Spleen (tissue), 11 donors: ENCODE results near the gene MRPL41. TPM values are rescaled to one million over a fixed set of nuclear protein-coding genes. Genes with fewer than 3 reads are reported as not detected.

Experiments used
- DNase-seq: peaks from one replicate; pipeline ENCODE4 v3.0.0-alpha.2; 2020
- H3K27ac ChIP-seq, 8 donors: fragments of 200-600 bp; sonication (generic) in 7 of 8; 1 replicate in 4 of 8; 2 replicates in 4 of 8; pipeline versions ENCODE4 v1.5.0 to v1.8.0; 2016 to 2021; ENCODE audit warnings: inconsistent platforms in 4 of 8, mild to moderate bottlenecking in 4 of 8, moderate library complexity in 1 of 8
- H3K27me3 ChIP-seq, 7 donors: fragments of 200-600 bp; sonication (generic) in 6 of 7; replicated peaks in 1 of 7; 1 replicate in 4 of 7; 2 replicates in 3 of 7; pipeline versions ENCODE4 v1.5.0 to v1.8.0; 2016 to 2021; ENCODE audit warnings: inconsistent platforms in 3 of 7, mild to moderate bottlenecking in 1 of 7
- H3K36me3 ChIP-seq, 6 donors: fragments of 200-600 bp; sonication (generic) in 5 of 6; 1 replicate in 4 of 6; 2 replicates in 2 of 6; pipeline versions ENCODE4 v1.5.0 to v1.8.0; 2016 to 2021; ENCODE audit warnings: inconsistent platforms in 2 of 6
- H3K4me1 ChIP-seq, 6 donors: fragments of 200-600 bp; sonication (generic) in 5 of 6; 1 replicate in 3 of 6; 2 replicates in 3 of 6; pipeline versions ENCODE4 v1.5.0 to v1.8.0; 2016 to 2021; ENCODE audit warnings: inconsistent platforms in 3 of 6
- H3K4me3 ChIP-seq, 8 donors: fragments of 200-600 bp; sonication (generic) in 7 of 8; 1 replicate in 4 of 8; 2 replicates in 4 of 8; pipeline versions ENCODE4 v1.5.0 to v1.8.0; 2016 to 2021; ENCODE audit warnings: inconsistent platforms in 4 of 8, mild to moderate bottlenecking in 4 of 8, moderate library complexity in 2 of 8
- H3K9me3 ChIP-seq, 8 donors: fragments of 200-600 bp; sonication (generic) in 7 of 8; 1 replicate in 4 of 8; 2 replicates in 4 of 8; pipeline versions ENCODE4 v1.5.0 to v1.8.0; 2016 to 2021; ENCODE audit warnings: inconsistent platforms in 4 of 8
- POLR2A ChIP-seq, 3 donors: fragments of 450-650 bp; IDR thresholded peaks; one replicate each; pipeline ENCODE4 v1.5.1; 2017; ENCODE audit warnings: antibody characterized with exemption in 3 of 3, mild to moderate bottlenecking in 1 of 3
- POLR2AphosphoS5 ChIP-seq, 3 donors: sonication (generic); formaldehyde crosslinking; IDR thresholded peaks; one replicate each; pipeline ENCODE4 v1.5.1; 2017; ENCODE audit warnings: antibody characterized with exemption in 3 of 3
- WGBS, 5 donors: extraction: QIAGEN DNeasy Blood & Tissue Kit in 3 of 5; methylation state at CpG; one replicate each; pipeline versions ENCODE4 v1.1.5 to v1.1.7; 2013 to 2018; 5-methylcytosine and 5-hydroxymethylcytosine counted together
- intact Hi-C: fragments of 100-400 bp; cut with DNase I; formaldehyde crosslinking; loops from one replicate; pipeline ENCODE4 v1.15.0; 2023; ENCODE audit warnings: low total_unique reads
- polyA plus RNA-seq, 3 donors: library from polyadenylated mRNA; stranded (reverse); fragments of 200-250 nt; gene quantifications; one replicate each; pipeline ENCODE4 v1.2.1, GENCODE V29; 2013
- total RNA-seq, 7 donors: library from RNA; depleted of rRNA in 3 of 7; stranded (reverse); fragments of >200 nt in 3 of 7; fragmentation: NEBNext Ultra II Directional in 4 of 7; extraction: Animal tissue kit (Norgen Biotek cat#: 25700) in 4 of 7; gene quantifications; one replicate each; pipeline versions ENCODE4 v1.1.0 to v1.2.1, GENCODE V29; 2016 to 2021
- TF ChIP-seq, protein P1 (sequence below), 11 experiments: fragments of 200-600 bp in 7 of 11; fragments of 450-650 bp in 4 of 11; sonication (generic) in 4 of 11; IDR thresholded peaks in 8 of 11; conservative IDR thresholded peaks in 3 of 11; 1 replicate in 7 of 11; 2 replicates in 4 of 11; pipeline versions ENCODE4 v1.4.0 to v1.8.0; 2016 to 2021; ENCODE audit warnings: antibody characterized with exemption in 11 of 11, inconsistent platforms in 4 of 11, mild to moderate bottlenecking in 1 of 11
- donor health status: healthy with polysubstance abuse.
- donor health status: DM: no; HTN: no; CAD: no; lungs with moderate emphysema.
- donor health status: DM: no; HTN: no; CAD: no.
- donor health status: Bipolar disorder and iron deficiency.
- donor health status: healthy.
- donor health status: DM: no; HTN: no; CAD: no.
- donor health status: DM: yes; HTN: yes; CAD: no.

Gene MRPL41
- total and polyA plus RNA-seq, 10 donors, result 20.5 to 98.1 (median 35.5) TPM

DNA sequence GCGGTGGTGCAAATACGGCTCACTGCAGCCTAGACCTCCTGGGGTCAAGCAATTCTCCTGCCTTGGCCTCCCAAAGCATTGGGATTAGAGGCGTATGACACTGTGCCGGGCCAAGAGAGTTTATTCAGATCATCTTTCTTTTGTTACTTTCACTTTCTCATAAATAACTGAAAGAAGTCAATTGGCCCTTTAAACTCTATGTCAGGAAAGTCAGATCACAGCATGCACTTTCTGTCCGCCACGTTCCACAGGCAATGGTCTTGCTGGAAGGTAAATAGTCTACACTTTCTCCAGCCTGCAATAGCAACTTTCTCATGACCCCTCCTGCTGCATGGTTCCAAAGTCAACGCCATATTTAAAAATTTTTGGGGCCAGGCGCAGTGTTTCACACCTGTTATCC, 47.3 kb downstream of the MRPL41 start:
- no peak for DNase-seq
- TF ChIP-seq POLR2A (IDR thresholded peaks at IDR 0.05) (no peak), POLR2AphosphoS5 (IDR thresholded peaks at IDR 0.05) (no peak)
- TF ChIP-seq, protein P1, sequence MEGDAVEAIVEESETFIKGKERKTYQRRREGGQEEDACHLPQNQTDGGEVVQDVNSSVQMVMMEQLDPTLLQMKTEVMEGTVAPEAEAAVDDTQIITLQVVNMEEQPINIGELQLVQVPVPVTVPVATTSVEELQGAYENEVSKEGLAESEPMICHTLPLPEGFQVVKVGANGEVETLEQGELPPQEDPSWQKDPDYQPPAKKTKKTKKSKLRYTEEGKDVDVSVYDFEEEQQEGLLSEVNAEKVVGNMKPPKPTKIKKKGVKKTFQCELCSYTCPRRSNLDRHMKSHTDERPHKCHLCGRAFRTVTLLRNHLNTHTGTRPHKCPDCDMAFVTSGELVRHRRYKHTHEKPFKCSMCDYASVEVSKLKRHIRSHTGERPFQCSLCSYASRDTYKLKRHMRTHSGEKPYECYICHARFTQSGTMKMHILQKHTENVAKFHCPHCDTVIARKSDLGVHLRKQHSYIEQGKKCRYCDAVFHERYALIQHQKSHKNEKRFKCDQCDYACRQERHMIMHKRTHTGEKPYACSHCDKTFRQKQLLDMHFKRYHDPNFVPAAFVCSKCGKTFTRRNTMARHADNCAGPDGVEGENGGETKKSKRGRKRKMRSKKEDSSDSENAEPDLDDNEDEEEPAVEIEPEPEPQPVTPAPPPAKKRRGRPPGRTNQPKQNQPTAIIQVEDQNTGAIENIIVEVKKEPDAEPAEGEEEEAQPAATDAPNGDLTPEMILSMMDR (IDR thresholded peaks at IDR 0.05 in 8 of 11, conservative IDR thresholded peaks at IDR 0.05 in 3 of 11), result no peak
- H3K4me3 ChIP-seq, result no peak overlapping the region
- intact Hi-C loops, result no loop called here
- H3K27ac ChIP-seq, result peak overlapping the region in 2 of 8 donors; percentile 11 to 46
- no peaks in the 10 kb centered on the region for H3K9me3 ChIP-seq
- no peaks in the 10 kb centered on the region for H3K27me3 ChIP-seq
- H3K36me3 ChIP-seq, result no peaks in the 10 kb centered on the region
- WGBS, 5 donors, result 77 to 85% (median 81%) methylated on average over 8 of the region's 8 CpGs
- H3K4me1 ChIP-seq, result peaks cover 0 to 20% (median 7%) of the 10 kb centered on the region in 6 donors

Other genes with a start within 250 kb of the MRPL41 start
- 10 to 100 TPM in 3 of 7 donors, 1 to 10 TPM in 4; 5.6 to 24.4 (median 9.4) TPM for gene NRARP, start 249.6 kb upstream of the MRPL41 start, total RNA-seq
- 1 to 10 TPM in 1 of 3 donors, under 1 TPM in 2; 0.37 to 1.3 (median 0.94) TPM for gene NRARP, start 249.6 kb upstream of the MRPL41 start, polyA plus RNA-seq
- gene EXD3, start 128.7 kb upstream of the MRPL41 start, total RNA-seq, result 10 to 100 TPM; 14.5 to 52.8 (median 29.8) TPM
- 10 to 100 TPM; 15.6 to 62.3 (median 43.4) TPM for gene EXD3, start 128.7 kb upstream of the MRPL41 start, polyA plus RNA-seq
- gene NOXA1, start 128.5 kb upstream of the MRPL41 start, total RNA-seq, result 10 to 100 TPM in 2 of 7 donors, 1 to 10 TPM in 5; 1.9 to 15.0 (median 5.3) TPM
- 10 to 100 TPM in 1 of 3 donors, 1 to 10 TPM in 2; 3.2 to 10.7 (median 7.8) TPM for gene NOXA1, start 128.5 kb upstream of the MRPL41 start, polyA plus RNA-seq
- gene ENTPD8, start 110.5 kb upstream of the MRPL41 start, total RNA-seq, result under 1 TPM in 3 of 7 donors, not detected in 4; 0.26 to 0.37 (median 0.28) TPM
- gene ENTPD8, start 110.5 kb upstream of the MRPL41 start, polyA plus RNA-seq, result under 1 TPM; 0.07 to 0.10 (median 0.09) TPM
- 10 to 100 TPM; 21.8 to 39.0 (median 25.5) TPM for gene NSMF, start 92.5 kb upstream of the MRPL41 start, total RNA-seq
- 10 to 100 TPM; 21.8 to 49.3 (median 26.7) TPM for gene NSMF, start 92.5 kb upstream of the MRPL41 start, polyA plus RNA-seq
- 10 to 100 TPM in 4 of 7 donors, 1 to 10 TPM in 3; 5.1 to 22.7 (median 11.3) TPM for gene PNPLA7, start 1.5 kb upstream of the MRPL41 start, total RNA-seq
- gene PNPLA7, start 1.5 kb upstream of the MRPL41 start, polyA plus RNA-seq, result 10 to 100 TPM in 2 of 3 donors, 1 to 10 TPM in 1; 8.4 to 19.9 (median 10.1) TPM
- gene DPH7, start 27.0 kb downstream of the MRPL41 start, total RNA-seq, result 10 to 100 TPM; 31.7 to 47.3 (median 39.8) TPM
- gene DPH7, start 27.0 kb downstream of the MRPL41 start, polyA plus RNA-seq, result 10 to 100 TPM; 41.3 to 80.5 (median 67.4) TPM
- 10 to 100 TPM; 12.7 to 17.5 (median 15.3) TPM for gene ZMYND19, start 38.6 kb downstream of the MRPL41 start, total RNA-seq
- 10 to 100 TPM; 17.7 to 24.1 (median 17.8) TPM for gene ZMYND19, start 38.6 kb downstream of the MRPL41 start, polyA plus RNA-seq
- gene ARRDC1, start 53.8 kb downstream of the MRPL41 start, total RNA-seq, result 10 to 100 TPM; 51.4 to 85.2 (median 70.2) TPM
- gene ARRDC1, start 53.8 kb downstream of the MRPL41 start, polyA plus RNA-seq, result 100 to 1,000 TPM in 1 of 3 donors, 10 to 100 TPM in 2; 60.1 to 158 (median 95.1) TPM
- gene EHMT1, start 67.1 kb downstream of the MRPL41 start, total RNA-seq, result 100 to 1,000 TPM in 6 of 7 donors, 10 to 100 TPM in 1; 87.7 to 163 (median 130) TPM
- 10 to 100 TPM; 35.5 to 60.9 (median 54.9) TPM for gene EHMT1, start 67.1 kb downstream of the MRPL41 start, polyA plus RNA-seq